ENCODE data around the gene RPS6KA2.

GRCh38 chr6:166655251-166655650 is 28.2 kb upstream of the RPS6KA2 start:
- TF ChIP-seq CTCF (IDR thresholded peaks at IDR 0.05) (no peak), POLR2A (IDR thresholded peaks at IDR 0.05) (no peak), EP300 (IDR thresholded peaks at IDR 0.05) (no peak), POLR2AphosphoS5 (IDR thresholded peaks at IDR 0.05) (no peak)

Data from gastroesophageal sphincter (tissue), 3 donors.